Calu3 (cell line): ENCODE results near the gene OGFOD3. TPM values are rescaled to one million over a fixed set of nuclear protein-coding genes. Genes with fewer than 3 reads are reported as not detected.
A peak's percentile ranks its signal among the peaks of the same experiment; 100 is the strongest.
"Not testable (repeated sequence)": the region's sequence is repeated elsewhere in the genome, so short reads cannot be mapped to it uniquely, and the experiment has no call there.

Experiments used
- BruUV-seq: library from RNA; stranded (reverse); fragments of 400-500 nt; replicated peaks from 2 replicates; lab custom pipeline; 2021; lab: Mats Ljungman, UMichigan
- CTCF ChIA-PET: fragments of 300-600 bp; sonication (Branson Sonifier 250); formaldehyde crosslinking; loops from one replicate; lab custom pipeline; 2022; ENCODE audit warnings: antibody characterized with exemption; lab: Charles Lee
- DNase-seq: peaks from one replicate; pipeline ENCODE4 v3.0.0; 2022
- H3K27ac Mint-ChIP-seq: one replicate; pipeline ENCODE4 v1.8.0; 2022; ENCODE audit warnings: mixed read lengths; ENCODE audit not compliant: unreplicated experiment
- H3K27me3 Mint-ChIP-seq: one replicate; pipeline ENCODE4 v1.8.0; 2022; ENCODE audit warnings: mixed read lengths; ENCODE audit not compliant: unreplicated experiment
- H3K36me3 Mint-ChIP-seq: one replicate; pipeline ENCODE4 v1.8.0; 2022; ENCODE audit warnings: mild to moderate bottlenecking, moderate library complexity, mixed read lengths; ENCODE audit not compliant: insufficient read depth, unreplicated experiment
- H3K4me1 Mint-ChIP-seq: one replicate; pipeline ENCODE4 v1.8.0; 2022; ENCODE audit warnings: mild to moderate bottlenecking, low read depth, mixed read lengths; ENCODE audit not compliant: unreplicated experiment
- H3K4me3 Mint-ChIP-seq: one replicate; pipeline ENCODE4 v1.8.0; 2022; ENCODE audit warnings: mild to moderate bottlenecking, low read depth, moderate library complexity, mixed read lengths; ENCODE audit not compliant: unreplicated experiment
- H3K9me3 Mint-ChIP-seq: one replicate; pipeline ENCODE4 v1.8.0; 2022; ENCODE audit warnings: low read depth, mixed read lengths; ENCODE audit not compliant: unreplicated experiment
- intact Hi-C: fragments of 100-400 bp; cut with micrococcal nuclease; formaldehyde crosslinking; loops from one replicate; pipeline ENCODE4 v1.10.0; 2022; ENCODE audit not compliant: unreplicated experiment
- total RNA-seq: library from RNA; stranded (reverse); gene quantifications from 2 replicates; pipeline ENCODE4 v1.2.3, GENCODE V29; 2022
- TF ChIP-seq, protein P1 (sequence below): fragments of 200-600 bp; IDR thresholded peaks from one replicate; pipeline ENCODE4 v1.8.0; 2022; ENCODE audit warnings: antibody characterized with exemption; ENCODE audit not compliant: unreplicated experiment

The OGFOD3 gene
- total RNA-seq, 1 experiment from 2014 or later = 29.0 TPM

GRCh38 chr17:82380860-82381702 lies 37.3 kb downstream of the OGFOD3 start:
- CTCF ChIA-PET = no interaction called here
- Mint-ChIP-seq H3K27me3 (peaks cover 46% of the 10 kb centered on the region), H3K36me3 (peaks cover 5% of the 10 kb centered on the region), H3K9me3 (no peaks in the 10 kb centered on the region), H3K27ac (peak overlapping the region; percentile 2), H3K4me3 (no peak overlapping the region), H3K4me1 (peaks cover 6% of the 10 kb centered on the region)
- intact Hi-C loops = no loop called here
- BruUV-seq = no TSS peak
- DNase-seq = no peak
- TF ChIP-seq, protein P1, sequence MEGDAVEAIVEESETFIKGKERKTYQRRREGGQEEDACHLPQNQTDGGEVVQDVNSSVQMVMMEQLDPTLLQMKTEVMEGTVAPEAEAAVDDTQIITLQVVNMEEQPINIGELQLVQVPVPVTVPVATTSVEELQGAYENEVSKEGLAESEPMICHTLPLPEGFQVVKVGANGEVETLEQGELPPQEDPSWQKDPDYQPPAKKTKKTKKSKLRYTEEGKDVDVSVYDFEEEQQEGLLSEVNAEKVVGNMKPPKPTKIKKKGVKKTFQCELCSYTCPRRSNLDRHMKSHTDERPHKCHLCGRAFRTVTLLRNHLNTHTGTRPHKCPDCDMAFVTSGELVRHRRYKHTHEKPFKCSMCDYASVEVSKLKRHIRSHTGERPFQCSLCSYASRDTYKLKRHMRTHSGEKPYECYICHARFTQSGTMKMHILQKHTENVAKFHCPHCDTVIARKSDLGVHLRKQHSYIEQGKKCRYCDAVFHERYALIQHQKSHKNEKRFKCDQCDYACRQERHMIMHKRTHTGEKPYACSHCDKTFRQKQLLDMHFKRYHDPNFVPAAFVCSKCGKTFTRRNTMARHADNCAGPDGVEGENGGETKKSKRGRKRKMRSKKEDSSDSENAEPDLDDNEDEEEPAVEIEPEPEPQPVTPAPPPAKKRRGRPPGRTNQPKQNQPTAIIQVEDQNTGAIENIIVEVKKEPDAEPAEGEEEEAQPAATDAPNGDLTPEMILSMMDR = no peak

DNA sequence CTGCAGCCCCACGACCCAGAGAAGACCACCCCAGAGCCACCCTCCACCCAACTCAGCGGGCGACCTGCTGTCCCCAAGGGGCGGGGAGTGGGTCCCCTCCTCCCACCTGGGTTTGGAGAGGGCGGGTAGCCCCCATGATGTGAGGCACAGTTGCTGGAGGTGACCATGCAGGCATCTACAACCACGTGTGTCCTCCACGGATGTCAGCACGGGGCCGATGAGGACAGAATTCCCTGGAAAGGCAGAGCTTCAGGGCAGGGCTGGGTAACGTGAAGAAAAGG lies 39.7 kb downstream of the OGFOD3 start:
- no peak overlapping the region for H3K27ac Mint-ChIP-seq
- H3K4me3 Mint-ChIP-seq = no peak overlapping the region
- no TSS peak for BruUV-seq
- peaks cover 38% of the 10 kb centered on the region for H3K27me3 Mint-ChIP-seq
- DNase-seq = no peak
- H3K9me3 Mint-ChIP-seq = no peaks in the 10 kb centered on the region
- TF ChIP-seq, protein P1 = no peak
- H3K36me3 Mint-ChIP-seq = no peaks in the 10 kb centered on the region
- CTCF ChIA-PET = interaction anchor here (1.2 kb wide), 1 partner anchor 28 kb away, joined by 4 read pairs; no protein-coding TSS in a partner anchor
- intact Hi-C loops = no loop called here
- H3K4me1 Mint-ChIP-seq = peaks cover 6% of the 10 kb centered on the region

GRCh38 chr17:82377924-82378740 lies 40.3 kb downstream of the OGFOD3 start:
- H3K9me3 Mint-ChIP-seq = no peaks in the 10 kb centered on the region
- intact Hi-C loops = no loop called here

DNA sequence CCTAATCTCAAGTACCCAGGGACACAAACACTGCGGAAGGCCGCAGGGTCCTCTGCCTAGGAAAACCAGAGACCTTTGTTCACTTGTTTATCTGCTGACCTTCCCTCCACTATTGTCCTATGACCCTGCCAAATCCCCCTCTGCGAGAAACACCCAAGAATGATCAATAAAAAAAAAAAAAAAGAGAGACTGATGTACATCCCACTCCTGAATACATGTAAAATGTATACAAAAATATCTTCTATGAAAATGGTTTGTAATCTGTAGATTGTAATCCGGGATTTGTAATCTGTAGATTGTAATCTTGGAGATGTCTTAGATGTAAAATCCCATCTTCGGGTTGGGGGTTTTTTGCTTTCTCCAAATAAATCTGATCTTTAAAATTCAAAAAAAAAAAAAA lies 41.1 kb downstream of the OGFOD3 start:
- H3K4me3 Mint-ChIP-seq, H3K9me3 Mint-ChIP-seq, H3K36me3 Mint-ChIP-seq, H3K4me1 Mint-ChIP-seq, H3K27ac Mint-ChIP-seq, DNase-seq, BruUV-seq, intact Hi-C loops: not testable (repeated sequence)
- CTCF ChIA-PET = interaction anchor here (1.2 kb wide), 1 partner anchor 27 kb away, joined by 4 read pairs; no protein-coding TSS in a partner anchor
- peaks cover 51% of the 10 kb centered on the region for H3K27me3 Mint-ChIP-seq

More at GRCh38 chr17:82377924-82378740, 40.3 kb downstream of the OGFOD3 start:
- Mint-ChIP-seq H3K36me3 (no peaks in the 10 kb centered on the region), H3K27ac (no peak overlapping the region), H3K27me3 (peaks cover 43% of the 10 kb centered on the region), H3K4me1 (peaks cover 6% of the 10 kb centered on the region), H3K4me3 (no peak overlapping the region)
- no TSS peak for BruUV-seq
- DNase-seq = no peak
- CTCF ChIA-PET = interaction anchor here (1.2 kb wide), 1 partner anchor 27 kb away, joined by 4 read pairs; no protein-coding TSS in a partner anchor
- TF ChIP-seq, protein P1 = no peak
